GM12878 (cell line): ENCODE data around the gene ENO2. TPM values are rescaled to one million over a fixed set of nuclear protein-coding genes. Genes with fewer than 3 reads are reported as not detected.
A peak's percentile ranks its signal among the peaks of the same experiment; 100 is the strongest.

Experiments
- CHD2 ChIP-seq: IDR thresholded peaks from 2 replicates; pipeline ENCODE4 v1.6.1; 2011; ENCODE audit warnings: low read depth, low read length, improper control_type of control experiment, borderline replicate concordance
- CREM ChIP-seq: IDR thresholded peaks from 2 replicates; pipeline ENCODE4 v1.6.1; 2014; ENCODE audit warnings: antibody characterized with exemption, low read depth
- IKZF2 ChIP-seq, 2 experiments: fragments of 450-650 bp; IDR thresholded peaks; 2 replicates each; pipeline ENCODE4 v1.6.1; 2017; ENCODE audit warnings: mild to moderate bottlenecking in 2 of 2, moderate library complexity in 2 of 2
- MYC ChIP-seq: IDR thresholded peaks from 2 replicates; pipeline ENCODE4 v1.6.1; 2011; ENCODE audit warnings: mild to moderate bottlenecking, low read length, moderate library complexity, inconsistent platforms; ENCODE audit not compliant: insufficient read depth, insufficient replicate concordance, insufficient read length, severe bottlenecking
- NFXL1 ChIP-seq: fragments of 450-650 bp; IDR thresholded peaks from 2 replicates; pipeline ENCODE4 v1.6.1; 2017; ENCODE audit warnings: antibody characterized with exemption, mild to moderate bottlenecking, borderline replicate concordance
- POLR2A ChIP-seq: IDR thresholded peaks from 2 replicates; pipeline ENCODE4 v1.6.1; 2011; ENCODE audit warnings: low read depth, mild to moderate bottlenecking, low read length
- POLR2AphosphoS2 ChIP-seq: IDR thresholded peaks from 2 replicates; pipeline ENCODE4 v1.6.1; 2011; ENCODE audit warnings: low read depth, mild to moderate bottlenecking, low read length, improper control_type of control experiment, moderate library complexity
- POLR2AphosphoS5 ChIP-seq: IDR thresholded peaks from 2 replicates; pipeline ENCODE4 v1.6.1; 2011; ENCODE audit warnings: mild to moderate bottlenecking, low read length, inconsistent platforms
- RFX5 ChIP-seq: IDR thresholded peaks from 2 replicates; pipeline ENCODE4 v1.6.1; 2011; ENCODE audit warnings: low read depth, low read length, improper control_type of control experiment
- SIN3A ChIP-seq: IDR thresholded peaks from 2 replicates; pipeline ENCODE4 v1.6.1; 2012; ENCODE audit warnings: low read depth, low read length, improper control_type of control experiment
- SIX5 ChIP-seq: IDR thresholded peaks from 2 replicates; pipeline ENCODE4 v1.6.1; 2011; ENCODE audit warnings: mild to moderate bottlenecking, low read depth, low read length, moderate library complexity; ENCODE audit not compliant: severe bottlenecking
- SMC3 ChIP-seq: IDR thresholded peaks from 2 replicates; pipeline ENCODE4 v1.6.1; 2011; ENCODE audit warnings: low read length, improper control_type of control experiment, borderline replicate concordance
- STAT3 ChIP-seq: IDR thresholded peaks from 2 replicates; pipeline ENCODE4 v1.6.1; 2011; ENCODE audit warnings: low read depth, low read length, improper control_type of control experiment
- SUZ12 ChIP-seq: fragments of 200-600 bp; sonication (generic); IDR thresholded peaks from one replicate; pipeline ENCODE4 v1.6.1; 2018; ENCODE audit warnings: antibody characterized with exemption, mild to moderate bottlenecking; ENCODE audit not compliant: unreplicated experiment
- YY1 ChIP-seq: IDR thresholded peaks from 2 replicates; pipeline ENCODE4 v1.6.1; 2011; ENCODE audit warnings: low read depth, mild to moderate bottlenecking, low read length
- ZNF622 ChIP-seq: fragments of 450-650 bp; IDR thresholded peaks from 2 replicates; pipeline ENCODE4 v1.6.1; 2017; ENCODE audit warnings: mild to moderate bottlenecking, inconsistent platforms
- polyA plus RNA-seq, 11 experiments: library from polyadenylated mRNA; depleted of rRNA in 4 of 11; unstranded in 6 of 11; stranded (reverse) in 5 of 11; fragments of >200 nt; fragmentation: Nextera tagmentation in 4 of 11; fragmentation: Illumina TruSeq in 1 of 11; extraction: Ambion mirVana in 4 of 11; extraction: Trizol in 1 of 11; gene quantifications; 1 replicate in 1 of 11; 2 replicates in 10 of 11; pipeline versions ENCODE4 v1.2.1 to v1.2.3, GENCODE V29; 2011 to 2016; ENCODE audit warnings: inconsistent platforms in 2 of 11, missing spikeins in 2 of 11, low read depth in 1 of 11
- total RNA-seq, 4 experiments: library from RNA; depleted of rRNA in 3 of 4; stranded (reverse); fragments of >200 nt in 3 of 4; fragmentation: Illumina TruSeq in 1 of 4; extraction: Trizol in 1 of 4; gene quantifications; 2 replicates each; pipeline versions ENCODE4 v1.2.1 to v1.2.3, GENCODE V29; 2013 to 2021
- TF ChIP-seq, protein P1 (sequence below): fragments of 450-650 bp; IDR thresholded peaks from 2 replicates; pipeline ENCODE4 v1.6.1; 2017; ENCODE audit warnings: antibody characterized with exemption, mild to moderate bottlenecking, moderate library complexity
- TF ChIP-seq, protein P2 (sequence below): fragments of 450-650 bp; IDR thresholded peaks from 2 replicates; pipeline ENCODE4 v1.6.1; 2018; ENCODE audit warnings: borderline replicate concordance, mild to moderate bottlenecking; ENCODE audit not compliant: partially characterized antibody

The ENO2 gene
- total and polyA plus RNA-seq, 10 of the 15 experiments (the other 5 are each of a cell fraction or from before 2014, with no cell fraction given) = 24.8 to 196 (median 43.1) TPM

DNA sequence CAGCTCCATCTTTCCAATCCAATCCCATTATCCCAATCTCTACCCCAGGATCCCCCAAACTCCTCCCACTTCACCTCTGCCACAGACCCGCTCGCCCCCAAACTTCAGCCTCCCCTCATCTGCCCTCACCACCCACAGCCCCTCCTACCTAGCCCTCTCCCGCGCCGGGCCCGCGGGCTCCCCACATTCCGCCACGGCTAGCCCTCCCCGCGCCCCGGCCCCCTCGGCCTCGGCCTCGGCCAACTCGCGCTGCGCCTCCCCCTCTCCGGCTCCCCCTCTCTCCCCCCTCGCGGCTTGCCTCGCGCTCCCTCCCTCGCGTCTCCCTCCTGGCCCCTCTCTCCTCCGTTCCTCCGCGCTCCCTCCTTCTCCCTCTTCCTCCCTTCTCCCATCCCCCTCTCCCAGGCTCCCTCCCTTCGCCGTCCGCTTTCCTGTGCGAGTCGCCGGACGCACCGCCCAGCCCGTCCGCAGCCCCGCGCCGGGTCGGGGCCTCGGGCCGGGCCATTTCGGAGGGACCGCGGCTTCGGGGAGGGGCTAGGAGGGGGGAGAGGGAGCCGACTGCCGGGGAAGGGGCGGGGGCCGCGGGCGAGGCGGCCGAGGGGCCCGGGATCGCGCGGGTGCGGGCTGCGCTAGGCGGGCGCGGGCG lies 13.1 kb downstream of the ENO2 start, which contains the start of gene ATN1 (continued):
- no peak for TF ChIP-seq POLR2AphosphoS2
- TF ChIP-seq SIN3A = no peak
- TF ChIP-seq, protein P1, sequence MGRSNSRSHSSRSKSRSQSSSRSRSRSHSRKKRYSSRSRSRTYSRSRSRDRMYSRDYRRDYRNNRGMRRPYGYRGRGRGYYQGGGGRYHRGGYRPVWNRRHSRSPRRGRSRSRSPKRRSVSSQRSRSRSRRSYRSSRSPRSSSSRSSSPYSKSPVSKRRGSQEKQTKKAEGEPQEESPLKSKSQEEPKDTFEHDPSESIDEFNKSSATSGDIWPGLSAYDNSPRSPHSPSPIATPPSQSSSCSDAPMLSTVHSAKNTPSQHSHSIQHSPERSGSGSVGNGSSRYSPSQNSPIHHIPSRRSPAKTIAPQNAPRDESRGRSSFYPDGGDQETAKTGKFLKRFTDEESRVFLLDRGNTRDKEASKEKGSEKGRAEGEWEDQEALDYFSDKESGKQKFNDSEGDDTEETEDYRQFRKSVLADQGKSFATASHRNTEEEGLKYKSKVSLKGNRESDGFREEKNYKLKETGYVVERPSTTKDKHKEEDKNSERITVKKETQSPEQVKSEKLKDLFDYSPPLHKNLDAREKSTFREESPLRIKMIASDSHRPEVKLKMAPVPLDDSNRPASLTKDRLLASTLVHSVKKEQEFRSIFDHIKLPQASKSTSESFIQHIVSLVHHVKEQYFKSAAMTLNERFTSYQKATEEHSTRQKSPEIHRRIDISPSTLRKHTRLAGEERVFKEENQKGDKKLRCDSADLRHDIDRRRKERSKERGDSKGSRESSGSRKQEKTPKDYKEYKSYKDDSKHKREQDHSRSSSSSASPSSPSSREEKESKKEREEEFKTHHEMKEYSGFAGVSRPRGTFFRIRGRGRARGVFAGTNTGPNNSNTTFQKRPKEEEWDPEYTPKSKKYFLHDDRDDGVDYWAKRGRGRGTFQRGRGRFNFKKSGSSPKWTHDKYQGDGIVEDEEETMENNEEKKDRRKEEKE = no peak
- TF ChIP-seq SIX5 = no peak
- no peak for TF ChIP-seq SMC3
- TF ChIP-seq, protein P2, sequence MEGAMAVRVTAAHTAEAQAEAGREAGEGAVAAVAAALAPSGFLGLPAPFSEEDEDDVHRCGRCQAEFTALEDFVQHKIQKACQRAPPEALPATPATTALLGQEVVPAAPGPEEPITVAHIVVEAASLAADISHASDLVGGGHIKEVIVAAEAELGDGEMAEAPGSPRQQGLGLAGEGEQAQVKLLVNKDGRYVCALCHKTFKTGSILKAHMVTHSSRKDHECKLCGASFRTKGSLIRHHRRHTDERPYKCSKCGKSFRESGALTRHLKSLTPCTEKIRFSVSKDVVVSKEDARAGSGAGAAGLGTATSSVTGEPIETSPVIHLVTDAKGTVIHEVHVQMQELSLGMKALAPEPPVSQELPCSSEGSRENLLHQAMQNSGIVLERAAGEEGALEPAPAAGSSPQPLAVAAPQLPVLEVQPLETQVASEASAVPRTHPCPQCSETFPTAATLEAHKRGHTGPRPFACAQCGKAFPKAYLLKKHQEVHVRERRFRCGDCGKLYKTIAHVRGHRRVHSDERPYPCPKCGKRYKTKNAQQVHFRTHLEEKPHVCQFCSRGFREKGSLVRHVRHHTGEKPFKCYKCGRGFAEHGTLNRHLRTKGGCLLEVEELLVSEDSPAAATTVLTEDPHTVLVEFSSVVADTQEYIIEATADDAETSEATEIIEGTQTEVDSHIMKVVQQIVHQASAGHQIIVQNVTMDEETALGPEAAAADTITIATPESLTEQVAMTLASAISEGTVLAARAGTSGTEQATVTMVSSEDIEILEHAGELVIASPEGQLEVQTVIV = no peak
- TF ChIP-seq SUZ12 = no peak
- TF ChIP-seq RFX5 = no peak
- TF ChIP-seq MYC = peak; percentile 30
- peak; percentile 33 to 45; a peak in 2 of 4 replicates for TF ChIP-seq IKZF2 (IDR thresholded peaks at IDR 0.05)
- no peak for TF ChIP-seq CREM
- TF ChIP-seq ZNF622 = no peak
- TF ChIP-seq STAT3 = no peak
- TF ChIP-seq POLR2AphosphoS5 = no peak; the same call in 1 of the 2 replicates
- TF ChIP-seq NFXL1 = no peak
- TF ChIP-seq YY1 = 0 out of 2 replicates have a peak, but pooled peaks have one; percentile 24
- peak; percentile 79 for TF ChIP-seq POLR2A
- peak; percentile 60 for TF ChIP-seq CHD2
